ENCODE results near the gene RPE65.

- TF ChIP-seq MAX (IDR thresholded peaks at IDR 0.05; ENCODE audit: insufficient read depth, insufficient read length) (no peak), CTCF (IDR thresholded peaks at IDR 0.05; ENCODE audit: extremely low read depth in 1 of 2, insufficient read depth in 1 of 2, low read depth in 1 of 2, low read length in 2 of 2) (no peak), MYC (IDR thresholded peaks at IDR 0.05; ENCODE audit: low read depth, low read length) (no peak), POLR2A (IDR thresholded peaks at IDR 0.05; ENCODE audit: low read depth, low read length) (no peak), EZH2 (IDR thresholded peaks at IDR 0.05; ENCODE audit: borderline replicate concordance, low read depth, low read length, severe bottlenecking) (no peak), JUN (IDR thresholded peaks at IDR 0.05; ENCODE audit: borderline replicate concordance, insufficient read depth, insufficient read length, low read depth) (no peak)
Observed at GRCh38 chr1:68454534-68454933, 4.8 kb upstream of the RPE65 start.
